Mesenchymal stem cell (in vitro differentiated cells and primary cell): ENCODE data around the gene XAF1.

Source experiments
- DNase-seq: peaks from one replicate; pipeline ENCODE4 v3.0.0-alpha.2; 2013
- H2AFZ ChIP-seq: one replicate; pipeline ENCODE4 v1.6.1; 2013; ENCODE audit warnings: low read depth, mild to moderate bottlenecking, control low read depth, inconsistent platforms, low read length, moderate library complexity
- H2AK5ac ChIP-seq: 2 replicates; pipeline ENCODE4 v1.6.1; 2013; ENCODE audit warnings: low read length, moderate library complexity, mild to moderate bottlenecking, inconsistent platforms; ENCODE audit not compliant: severe bottlenecking
- H2BK120ac ChIP-seq: one replicate; pipeline ENCODE4 v1.6.1; 2013; ENCODE audit warnings: low read depth, mild to moderate bottlenecking, inconsistent platforms, low read length, moderate library complexity
- H2BK12ac ChIP-seq, 2 experiments: one replicate each; pipeline ENCODE4 v1.6.1; 2013; ENCODE audit warnings: inconsistent platforms in 2 of 2, low read length in 2 of 2, mild to moderate bottlenecking in 2 of 2, moderate library complexity in 2 of 2, control low read depth in 1 of 2
- H2BK15ac ChIP-seq: one replicate; pipeline ENCODE4 v1.6.1; 2013; ENCODE audit warnings: mild to moderate bottlenecking, low read depth, inconsistent platforms; ENCODE audit not compliant: poor library complexity, severe bottlenecking
- H2BK5ac ChIP-seq: 2 replicates; pipeline ENCODE4 v1.6.1; 2013; ENCODE audit warnings: low read depth, mild to moderate bottlenecking, low read length, control low read depth, inconsistent platforms; ENCODE audit not compliant: poor library complexity, severe bottlenecking
- H3K14ac ChIP-seq, 2 experiments: one replicate each; pipeline ENCODE4 v1.6.1; 2013; ENCODE audit warnings: inconsistent platforms in 2 of 2, low read length in 2 of 2, control low read depth in 1 of 2, mild to moderate bottlenecking in 1 of 2, moderate library complexity in 1 of 2
- H3K18ac ChIP-seq, 2 experiments: one replicate each; pipeline ENCODE4 v1.6.1; 2013; ENCODE audit warnings: inconsistent platforms in 2 of 2, low read length in 2 of 2, control low read depth in 1 of 2, low read depth in 1 of 2, mild to moderate bottlenecking in 1 of 2
- H3K23ac ChIP-seq, 2 experiments: one replicate each; pipeline ENCODE4 v1.6.1; 2013; ENCODE audit warnings: inconsistent platforms in 2 of 2, low read length in 2 of 2, mild to moderate bottlenecking in 2 of 2, moderate library complexity in 2 of 2, control low read depth in 1 of 2
- H3K27ac ChIP-seq: 2 replicates; pipeline ENCODE4 v1.5.1; 2013; ENCODE audit warnings: mild to moderate bottlenecking, moderate library complexity, low read length, control low read depth, inconsistent platforms; ENCODE audit not compliant: poor library complexity, severe bottlenecking
- H3K27me3 ChIP-seq, 2 experiments: 2 replicates each; pipeline versions ENCODE4 v1.6.1 to v1.7.0; 2013; ENCODE audit warnings: low read length in 2 of 2, mild to moderate bottlenecking in 2 of 2, moderate library complexity in 2 of 2, control low read depth in 1 of 2, inconsistent platforms in 1 of 2; ENCODE audit not compliant: control insufficient read depth in 1 of 2, insufficient read depth in 1 of 2
- H3K36me3 ChIP-seq, 2 experiments: 2 replicates each; pipeline versions ENCODE4 v1.6.1 to v1.7.0; 2013; ENCODE audit warnings: low read length in 2 of 2, control low read depth in 1 of 2, inconsistent platforms in 1 of 2, low read depth in 1 of 2, mild to moderate bottlenecking in 1 of 2; ENCODE audit not compliant: insufficient read depth in 2 of 2, control insufficient read depth in 1 of 2
- H3K4ac ChIP-seq, 2 experiments: one replicate each; pipeline ENCODE4 v1.6.1; 2013; ENCODE audit warnings: inconsistent platforms in 2 of 2, low read length in 2 of 2, mild to moderate bottlenecking in 2 of 2, moderate library complexity in 2 of 2, control low read depth in 1 of 2, low read depth in 1 of 2
- H3K4me1 ChIP-seq: 2 replicates; pipeline ENCODE4 v1.6.1; 2013; ENCODE audit warnings: low read depth, low read length, control low read depth; ENCODE audit not compliant: control insufficient read depth, insufficient read depth
- H3K4me2 ChIP-seq: 2 replicates; pipeline ENCODE4 v1.6.1; 2013; ENCODE audit warnings: low read length, mild to moderate bottlenecking, inconsistent platforms; ENCODE audit not compliant: poor library complexity, severe bottlenecking
- H3K4me3 ChIP-seq, 2 experiments: 2 replicates each; pipeline versions ENCODE4 v1.5.1 to v1.7.0; 2013; ENCODE audit warnings: low read length in 2 of 2, mild to moderate bottlenecking in 2 of 2, control low read depth in 1 of 2, low read depth in 1 of 2; ENCODE audit not compliant: insufficient read depth in 1 of 2
- H3K79me1 ChIP-seq: replicated peaks from 2 replicates; pipeline ENCODE4 v1.6.1; 2013; ENCODE audit warnings: mild to moderate bottlenecking, control low read depth, low read length, inconsistent platforms; ENCODE audit not compliant: poor library complexity, severe bottlenecking
- H3K9ac ChIP-seq: 2 replicates; pipeline ENCODE4 v1.7.0; 2013; ENCODE audit warnings: mild to moderate bottlenecking, low read length, moderate library complexity
- H3K9me3 ChIP-seq: 2 replicates; pipeline ENCODE4 v1.7.0; 2013; ENCODE audit warnings: mild to moderate bottlenecking, low read length; ENCODE audit not compliant: control insufficient read depth
- H4K8ac ChIP-seq: one replicate; pipeline ENCODE4 v1.6.1; 2013; ENCODE audit warnings: inconsistent platforms, mild to moderate bottlenecking, low read length, moderate library complexity
- H4K91ac ChIP-seq: one replicate; pipeline ENCODE4 v1.6.1; 2013; ENCODE audit warnings: mild to moderate bottlenecking, low read length, inconsistent platforms
- WGBS: methylation state at CpG from one replicate; pipeline ENCODE4 v1.1.7; 2013; ENCODE audit warnings: mixed read lengths; 5-methylcytosine and 5-hydroxymethylcytosine counted together

XAF1 gene

DNA sequence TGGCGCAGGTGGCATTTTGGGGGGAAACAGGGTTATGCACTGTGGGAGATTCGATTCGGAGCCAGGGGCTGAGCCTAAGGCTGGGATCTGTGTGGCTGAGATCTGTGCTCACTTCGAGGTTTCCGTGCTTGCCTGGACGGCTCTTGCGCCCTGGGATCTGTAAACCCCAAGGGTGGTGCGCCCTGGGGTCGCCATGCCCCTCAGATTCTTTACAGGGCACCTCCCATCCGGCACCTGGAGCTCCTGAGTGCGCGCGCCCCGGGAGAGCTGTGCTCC, 43.1 kb upstream of the XAF1 start:
- no peak overlapping the region for H3K23ac ChIP-seq
- no peak overlapping the region for H3K9ac ChIP-seq
- no peak overlapping the region for H2BK15ac ChIP-seq
- H3K9me3 ChIP-seq: peaks cover 12% of the 10 kb centered on the region
- H2BK120ac ChIP-seq: no peak overlapping the region
- no peak overlapping the region for H3K14ac ChIP-seq
- no peak overlapping the region for H4K8ac ChIP-seq
- no peak overlapping the region for H2AFZ ChIP-seq
- no peak for DNase-seq
- no peak overlapping the region for H3K18ac ChIP-seq
- H3K27ac ChIP-seq: no peak overlapping the region
- peaks cover 46 to 63% of the 10 kb centered on the region in 2 experiments for H3K27me3 ChIP-seq
- 26% methylated on average over 13 of the region's 14 CpGs for WGBS
- peaks cover 9% of the 10 kb centered on the region for H3K4me1 ChIP-seq
- no peaks in the 10 kb centered on the region for H3K36me3 ChIP-seq
- no peak overlapping the region for H3K4ac ChIP-seq
- H3K4me2 ChIP-seq: no peak overlapping the region
- H3K79me1 ChIP-seq: no peaks in the 10 kb centered on the region
- no peak overlapping the region for H2BK12ac ChIP-seq
- no peak overlapping the region for H4K91ac ChIP-seq
- H3K4me3 ChIP-seq: no peak overlapping the region
- no peak overlapping the region for H2AK5ac ChIP-seq
- H2BK5ac ChIP-seq: no peak overlapping the region

DNA sequence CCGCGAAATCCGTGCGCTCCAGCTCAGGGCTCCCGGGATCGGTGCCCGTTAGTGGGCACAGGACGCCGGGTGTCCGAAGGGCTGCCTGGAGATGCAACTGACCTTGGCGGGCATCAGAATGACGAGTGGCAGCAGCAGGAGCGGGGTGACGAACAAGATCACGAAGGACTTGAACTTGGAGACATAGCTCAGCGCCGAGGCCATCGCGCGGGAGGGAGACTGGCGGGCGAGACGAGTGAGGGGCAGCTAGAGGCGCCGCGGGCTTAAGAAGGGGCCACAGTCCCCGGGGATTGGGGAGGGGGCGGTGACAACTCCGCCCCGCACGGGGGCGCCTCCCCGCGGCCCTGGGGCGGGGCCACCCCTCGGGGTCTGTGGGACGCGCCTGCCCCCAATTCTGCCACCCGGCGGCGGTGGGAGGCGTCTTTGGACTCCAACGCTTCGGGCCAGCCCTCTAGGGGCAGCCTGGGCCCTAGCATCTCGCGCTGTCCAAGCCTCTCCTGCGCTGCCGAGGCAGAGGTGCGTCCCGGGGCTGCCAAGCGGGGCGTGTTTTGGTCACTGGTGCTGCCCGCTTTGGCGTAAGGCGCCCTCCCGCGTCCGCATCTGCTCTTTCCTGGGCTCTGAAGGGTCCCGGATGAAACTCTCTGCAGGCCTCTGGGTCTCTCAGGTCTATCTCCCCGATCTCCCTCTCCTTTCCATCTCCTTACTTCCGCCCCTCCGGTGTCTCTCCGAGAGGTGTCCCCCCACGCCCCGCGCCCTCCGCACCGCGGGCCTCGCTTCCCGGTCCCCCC, 42.5 kb upstream of the XAF1 start, which contains the start of gene SLC13A5:
Gene SLC13A5 (minus strand): TSS at position 240 of the 788 bp plus-strand sequence. CDS start 36 bp downstream, at position 204.
- H3K79me1 ChIP-seq: no peaks in the 10 kb centered on the region
- peak within 1 kb of the TSS in 1 of 2 experiments; percentile 19 for H3K18ac ChIP-seq
- H3K27me3 ChIP-seq: peaks cover 46 to 59% of the 10 kb centered on the region in 2 experiments
- H4K91ac ChIP-seq: peak within 1 kb of the TSS; percentile 46
- no peak within 1 kb of the TSS for H3K14ac ChIP-seq
- no peak within 1 kb of the TSS for H2BK12ac ChIP-seq
- peak within 1 kb of the TSS; percentile 44 for H2AFZ ChIP-seq
- no peak within 1 kb of the TSS for H2BK120ac ChIP-seq
- WGBS: 2% methylated on average over 70 of the region's 71 CpGs
- H3K4me1 ChIP-seq: peaks cover 9% of the 10 kb centered on the region
- H3K4me3 ChIP-seq: no peak within 1 kb of the TSS
- peak within 1 kb of the TSS in 1 of 2 experiments; percentile 23 for H3K23ac ChIP-seq
- H2BK15ac ChIP-seq: peak within 1 kb of the TSS; percentile 30
- no peaks in the 10 kb centered on the region for H3K36me3 ChIP-seq
- H3K4me2 ChIP-seq: no peak within 1 kb of the TSS
- no peak within 1 kb of the TSS for H2BK5ac ChIP-seq
- peaks cover 12% of the 10 kb centered on the region for H3K9me3 ChIP-seq
- H2AK5ac ChIP-seq: no peak within 1 kb of the TSS
- H3K4ac ChIP-seq: no peak within 1 kb of the TSS
- DNase-seq: peak; percentile 27
- H4K8ac ChIP-seq: no peak within 1 kb of the TSS
- no peak within 1 kb of the TSS for H3K27ac ChIP-seq
- no peak within 1 kb of the TSS for H3K9ac ChIP-seq

DNA sequence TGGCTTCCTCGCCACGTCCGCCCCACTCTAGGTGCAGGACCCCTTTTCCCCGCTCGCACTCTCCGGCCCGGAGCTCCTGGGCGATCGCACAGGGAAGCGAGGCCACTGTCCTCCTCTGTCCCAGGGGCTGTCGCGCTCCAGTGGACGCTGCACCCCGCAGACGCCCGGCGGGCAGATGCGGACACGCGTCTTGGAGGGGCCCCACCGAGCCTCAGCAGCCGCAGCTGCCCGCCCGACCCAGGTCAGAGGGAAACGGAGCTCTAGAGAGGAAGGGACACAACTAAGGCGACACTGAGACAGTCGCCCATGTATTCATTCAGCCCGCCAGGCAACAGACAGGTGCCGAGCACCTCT, 42.0 kb upstream of the XAF1 start:
- no peak overlapping the region for H2AK5ac ChIP-seq
- H2BK5ac ChIP-seq: no peak overlapping the region
- H3K4me3 ChIP-seq: no peak overlapping the region
- H3K27me3 ChIP-seq: peaks cover 46 to 54% of the 10 kb centered on the region in 2 experiments
- no peak overlapping the region for H4K8ac ChIP-seq
- H3K4me2 ChIP-seq: no peak overlapping the region
- no peak overlapping the region for H3K14ac ChIP-seq
- peak overlapping the region in 1 of 2 experiments; percentile 19 for H3K18ac ChIP-seq
- H3K4me1 ChIP-seq: peaks cover 9% of the 10 kb centered on the region
- WGBS: 8% methylated on average over 29 of the region's 29 CpGs
- no peak overlapping the region for H2BK120ac ChIP-seq
- peaks cover 12% of the 10 kb centered on the region for H3K9me3 ChIP-seq
- H3K79me1 ChIP-seq: no peaks in the 10 kb centered on the region
- no peak overlapping the region for H2BK15ac ChIP-seq
- H2BK12ac ChIP-seq: no peak overlapping the region
- no peak overlapping the region for H4K91ac ChIP-seq
- peak overlapping the region; percentile 44 for H2AFZ ChIP-seq
- H3K27ac ChIP-seq: no peak overlapping the region
- H3K36me3 ChIP-seq: no peaks in the 10 kb centered on the region
- no peak overlapping the region for H3K23ac ChIP-seq
- no peak for DNase-seq
- no peak overlapping the region for H3K4ac ChIP-seq
- H3K9ac ChIP-seq: no peak overlapping the region

DNA sequence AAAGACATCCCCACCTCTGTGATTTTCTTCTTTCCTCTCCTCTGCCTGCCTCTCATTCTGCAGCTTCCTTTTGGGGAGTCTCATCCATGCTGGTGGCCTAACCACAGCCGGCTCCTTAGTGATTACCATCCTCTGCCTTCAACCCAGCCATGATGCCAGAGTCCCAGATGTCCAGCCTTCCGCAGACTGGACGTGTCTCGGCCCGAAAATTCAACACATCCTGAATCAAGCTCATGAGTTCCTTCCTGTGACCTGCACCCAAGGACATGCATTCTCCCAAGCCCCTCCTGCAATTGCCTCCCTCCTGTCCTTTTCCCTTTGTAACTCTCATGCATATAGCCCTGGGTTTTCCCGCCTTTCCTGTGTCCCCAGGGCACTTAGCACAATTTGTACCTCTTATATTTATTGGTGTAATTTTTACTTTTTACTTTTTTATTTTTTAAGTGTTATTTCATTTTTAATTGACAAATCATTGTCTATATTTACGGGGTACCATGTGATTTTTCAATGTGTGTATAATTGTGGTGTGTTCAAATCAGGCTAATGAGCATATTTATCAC, 41.5 kb upstream of the XAF1 start:
- 76% methylated on average over 5 of the region's 7 CpGs for WGBS
- no peaks in the 10 kb centered on the region for H3K36me3 ChIP-seq
- H4K91ac ChIP-seq: no peak overlapping the region
- no peak overlapping the region for H2BK120ac ChIP-seq
- H3K18ac ChIP-seq: no peak overlapping the region
- H3K14ac ChIP-seq: no peak overlapping the region
- H3K23ac ChIP-seq: no peak overlapping the region
- no peak overlapping the region for H3K27ac ChIP-seq
- H3K4me2 ChIP-seq: no peak overlapping the region
- H2AK5ac ChIP-seq: no peak overlapping the region
- no peak overlapping the region for H4K8ac ChIP-seq
- peaks cover 12% of the 10 kb centered on the region for H3K9me3 ChIP-seq
- H3K9ac ChIP-seq: no peak overlapping the region
- no peak overlapping the region for H2AFZ ChIP-seq
- DNase-seq: no peak
- H3K4me3 ChIP-seq: no peak overlapping the region
- no peak overlapping the region for H3K4ac ChIP-seq
- H2BK12ac ChIP-seq: no peak overlapping the region
- no peaks in the 10 kb centered on the region for H3K79me1 ChIP-seq
- H2BK5ac ChIP-seq: no peak overlapping the region
- H2BK15ac ChIP-seq: no peak overlapping the region
- peaks cover 47 to 56% of the 10 kb centered on the region in 2 experiments for H3K27me3 ChIP-seq
- H3K4me1 ChIP-seq: peaks cover 9% of the 10 kb centered on the region
